NOMO-1 treated with dmso at 0.1 percent for 144 hours (cell line): Measurements from ENCODE around the gene MIA2.
"Not testable (repeated sequence)": the region's sequence is repeated elsewhere in the genome, so short reads cannot be mapped to it uniquely, and the experiment has no call there.

Experiments
- DNase-seq: peaks from one replicate; lab custom pipeline; 2025; ENCODE audit not compliant: unreplicated experiment; lab: John Stamatoyannopoulos, UW

Gene MIA2

GRCh38 chr14:39266525-39266870, 32.8 kb downstream of the MIA2 start:
- DNase-seq: peak; percentile 18

GRCh38 chr14:39266871-39267607, 33.3 kb downstream of the MIA2 start:
- peak; percentile 74 for DNase-seq

- no peak for DNase-seq
Measured at GRCh38 chr14:39267608-39268005, 33.9 kb downstream of the MIA2 start.

- no peak for DNase-seq
Measured at GRCh38 chr14:39268393-39268792, 34.7 kb downstream of the MIA2 start.

GRCh38 chr14:39272918-39273317, 39.2 kb downstream of the MIA2 start:
- no peak for DNase-seq

GRCh38 chr14:39275395-39275794, 41.7 kb downstream of the MIA2 start:
- DNase-seq: no peak

- DNase-seq: no peak
Measured at GRCh38 chr14:39276005-39276404, 42.3 kb downstream of the MIA2 start.

GRCh38 chr14:39276579-39277114, 42.9 kb downstream of the MIA2 start:
- DNase-seq: no peak

- DNase-seq: no peak
Measured at GRCh38 chr14:39279515-39279914, 45.8 kb downstream of the MIA2 start.

GRCh38 chr14:39280678-39281077, 47.0 kb downstream of the MIA2 start:
- DNase-seq: not testable (repeated sequence)

GRCh38 chr14:39289523-39289922, 55.8 kb downstream of the MIA2 start:
- DNase-seq: no peak

GRCh38 chr14:39291701-39292100, 58.0 kb downstream of the MIA2 start:
- DNase-seq: no peak

GRCh38 chr14:39293629-39294028, 59.9 kb downstream of the MIA2 start:
- no peak for DNase-seq

GRCh38 chr14:39300389-39300788, 66.7 kb downstream of the MIA2 start:
- not testable (repeated sequence) for DNase-seq

GRCh38 chr14:39302124-39302810, 68.6 kb downstream of the MIA2 start:
- DNase-seq: no peak

- DNase-seq: no peak
Measured at GRCh38 chr14:39303115-39303514, 69.4 kb downstream of the MIA2 start.

- no peak for DNase-seq
Measured at GRCh38 chr14:39307815-39308214, 74.1 kb downstream of the MIA2 start.

- DNase-seq: no peak
Measured at GRCh38 chr14:39310051-39310450, 76.3 kb downstream of the MIA2 start.

GRCh38 chr14:39315859-39316444, 82.2 kb downstream of the MIA2 start:
- no peak for DNase-seq

- DNase-seq: no peak
Measured at GRCh38 chr14:39316830-39317553, 83.3 kb downstream of the MIA2 start.

GRCh38 chr14:39318574-39318973, 84.9 kb downstream of the MIA2 start:
- DNase-seq: no peak
